Measurements from ENCODE around the gene PTGES3L.
"Not testable (repeated sequence)": the region's sequence is repeated elsewhere in the genome, so short reads cannot be mapped to it uniquely, and the experiment has no call there.

The PTGES3L gene

DNA sequence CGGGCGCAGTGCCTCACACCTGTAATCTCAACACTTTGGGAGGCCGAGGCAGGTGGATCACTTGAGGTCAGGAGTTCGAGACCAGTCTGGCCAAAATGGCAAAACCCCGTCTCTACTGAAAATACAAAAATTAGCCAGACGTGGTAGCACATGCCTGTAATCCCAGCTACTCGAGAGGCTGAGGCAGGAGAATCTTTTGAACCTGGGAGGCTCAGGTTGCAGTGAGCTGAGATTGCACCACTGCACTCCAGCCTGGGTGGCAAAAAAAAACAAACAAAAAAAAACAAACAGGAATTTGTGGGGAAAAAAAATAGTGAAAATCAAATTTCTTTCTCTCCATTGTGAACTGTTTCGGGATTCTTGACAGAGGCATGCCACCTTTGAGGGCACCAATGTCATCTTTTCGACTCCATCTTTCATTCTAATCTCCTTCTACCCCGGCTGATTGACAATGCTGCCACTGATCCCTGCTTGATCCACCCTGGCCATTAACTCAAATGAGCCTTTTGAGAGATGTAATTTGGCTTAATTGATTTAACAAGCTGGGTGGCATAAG is 60.3 kb downstream of the PTGES3L start:
- DNase-seq = not testable (repeated sequence)

DNA sequence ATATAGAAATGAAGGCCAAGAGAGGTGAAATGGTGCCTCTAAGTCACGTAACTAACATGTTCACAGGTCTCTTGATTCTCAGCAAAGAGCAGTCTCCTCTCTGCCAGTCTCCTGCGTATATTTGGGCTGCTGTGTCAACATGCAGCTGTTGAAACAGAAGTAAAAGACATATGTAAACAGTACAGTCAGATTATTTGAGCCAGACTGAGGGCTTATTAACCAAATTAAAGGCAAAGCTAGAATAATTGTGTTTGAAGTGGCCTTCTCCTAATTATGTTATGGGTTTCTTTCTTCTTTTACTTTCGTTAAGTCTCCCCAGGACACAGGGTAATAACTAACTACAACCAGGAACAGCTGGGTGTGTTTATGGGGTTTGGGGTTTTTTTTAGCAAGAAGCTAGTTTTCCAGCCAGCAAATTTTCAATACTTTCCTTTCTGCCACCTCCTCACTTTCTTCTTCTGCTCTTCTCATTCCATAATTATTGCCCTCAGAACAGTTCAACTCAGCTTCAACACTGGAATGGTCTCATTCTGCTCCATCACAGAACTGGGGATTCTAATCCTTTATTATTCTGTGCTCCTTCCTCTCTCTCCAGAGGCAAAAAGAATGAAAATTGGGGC is 60.9 kb downstream of the PTGES3L start:
- no peak for DNase-seq
